ENCODE measurements around the gene SCAP. TPM values are rescaled to one million over a fixed set of nuclear protein-coding genes. Genes with fewer than 3 reads are reported as not detected.

Gene SCAP
- total and polyA plus RNA-seq, 2 of the 4 experiments (the other 2 are of a cell fraction): 25.3 to 34.6 TPM

DNA sequence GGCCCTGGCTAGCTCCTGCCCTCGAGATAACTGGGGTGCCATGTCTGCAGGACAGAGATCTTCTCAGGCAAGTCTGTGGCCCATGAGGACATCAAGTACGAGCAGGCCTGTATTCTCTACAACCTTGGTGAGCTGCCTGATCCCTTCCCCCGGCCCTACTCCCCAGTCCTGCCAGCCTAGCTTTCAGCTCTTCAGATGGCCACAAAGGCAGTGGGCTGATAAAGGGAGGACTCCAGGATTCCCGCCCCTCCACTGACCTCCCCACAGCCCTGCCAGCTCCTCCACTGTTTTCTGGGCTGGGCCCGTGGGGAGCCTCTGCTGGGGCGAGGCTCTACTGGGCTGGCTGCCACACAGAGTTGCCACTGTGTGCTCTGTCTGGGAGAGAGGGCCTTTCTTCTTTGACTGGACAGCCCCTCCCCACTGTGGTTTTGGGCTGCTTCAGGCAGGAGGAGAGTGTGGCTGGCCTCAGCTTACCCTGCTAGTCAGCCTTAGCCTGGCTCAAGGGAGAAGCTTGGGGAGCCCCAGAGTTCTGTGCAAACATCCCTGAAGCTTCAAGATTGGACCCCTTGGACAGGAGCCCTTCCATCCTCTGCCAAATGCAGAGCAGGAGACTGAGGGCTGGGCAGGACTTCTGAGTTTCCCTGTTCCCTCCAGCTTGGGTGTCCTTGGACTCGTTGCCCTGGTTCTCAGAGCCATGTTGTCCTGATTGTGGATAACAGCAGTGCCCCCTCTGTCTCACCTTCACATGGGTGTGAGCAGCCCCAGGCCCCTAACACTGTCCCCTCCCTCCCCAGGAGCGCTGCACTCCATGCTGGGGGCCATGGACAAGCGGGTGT is 70.6 kb downstream of the SCAP start:
- Histone ChIP-seq H3K27ac (ENCODE audit: insufficient read depth, low read length) (no peak overlapping the region), H2BK120ac (ENCODE audit: low read depth, low read length) (no peak overlapping the region), H3K79me1 (ENCODE audit: low read depth in 1 of 2, low read length in 2 of 2) (peaks cover 19 to 43% of the 10 kb centered on the region in 2 experiments), H3K9me1 (ENCODE audit: insufficient read depth, low read length) (peaks cover 21% of the 10 kb centered on the region), H4K91ac (ENCODE audit: insufficient read depth, low read depth, low read length) (no peak overlapping the region), H2AFZ (replicated peaks; ENCODE audit: low read length, poor library complexity) (no peak overlapping the region), H2BK20ac (ENCODE audit: low read depth, low read length) (no peak overlapping the region), H3K4me3 (ENCODE audit: insufficient read depth, low read depth, low read length) (no peak overlapping the region), H3K4me2 (ENCODE audit: low read depth, low read length) (no peak overlapping the region), H2AK5ac (ENCODE audit: low read depth, low read length) (peak overlapping the region; percentile 39; the same call in 1 of the 2 replicates), H2AK9ac (replicated peaks; ENCODE audit: low read depth, low read length, poor library complexity) (peak overlapping the region; percentile 21), H3K56ac (ENCODE audit: extremely low read depth, insufficient read depth, low read length) (no peak overlapping the region), H3K23ac (ENCODE audit: low read depth, low read length) (no peak overlapping the region), H3K36me3 (ENCODE audit: control insufficient read depth, insufficient read depth, low read length) (peaks cover 43% of the 10 kb centered on the region; the same call in 1 of the 2 replicates), H3K18ac (ENCODE audit: low read depth, low read length) (no peak overlapping the region), H3K9ac (ENCODE audit: low read depth, low read length) (no peak overlapping the region), H2BK15ac (ENCODE audit: low read depth, low read length) (no peak overlapping the region), H4K5ac (ENCODE audit: low read depth, low read length) (no peak overlapping the region), H4K8ac (ENCODE audit: low read depth in 2 of 2, low read length in 2 of 2) (no peak overlapping the region), H4K20me1 (ENCODE audit: insufficient read depth, low read length) (peaks cover 40% of the 10 kb centered on the region), H3K4ac (ENCODE audit: low read depth, low read length) (peak overlapping the region; percentile 35; the same call in 1 of the 2 replicates), H3K27me3 (ENCODE audit: control insufficient read depth, insufficient read depth, low read length) (no peaks in the 10 kb centered on the region), H3K14ac (replicated peaks; ENCODE audit: low read depth, low read length) (peak overlapping the region; percentile 8; the same call in 1 of the 2 replicates), H3K4me1 (ENCODE audit: control insufficient read depth, insufficient read depth, low read length) (peaks cover 11% of the 10 kb centered on the region; the same call in 1 of the 2 replicates), H3K9me3 (ENCODE audit: control insufficient read depth, insufficient read depth, low read length) (no peaks in the 10 kb centered on the region), H2BK5ac (ENCODE audit: low read depth, low read length, poor library complexity, severe bottlenecking) (no peak overlapping the region)
- CTCF ChIA-PET: interaction anchor here (1.4 kb wide), 1 partner anchor 10 kb away, joined by 4 read pairs; no protein-coding TSS in a partner anchor
- BruUV-seq (replicated peaks): no TSS peak
- intact Hi-C loops (cut with micrococcal nuclease) (no loop called here), dilution Hi-C loops (cut with HindIII; ENCODE audit: low sequenced_read_pairs, unreplicated experiment) (no loop called here), in situ Hi-C loops (cut with MboI; ENCODE audit: low sequenced_read_pairs) (no loop called here)
- POLR2A ChIA-PET (ENCODE audit: unreplicated experiment): no interaction called here
- DNase-seq (no peak), ATAC-seq (ENCODE audit: low read depth) (peak; percentile 75)
- no peak for TF ChIP-seq CHD1 (IDR thresholded peaks at IDR 0.05; ENCODE audit: low read depth, low read length)
- TF ChIP-seq, protein P1, sequence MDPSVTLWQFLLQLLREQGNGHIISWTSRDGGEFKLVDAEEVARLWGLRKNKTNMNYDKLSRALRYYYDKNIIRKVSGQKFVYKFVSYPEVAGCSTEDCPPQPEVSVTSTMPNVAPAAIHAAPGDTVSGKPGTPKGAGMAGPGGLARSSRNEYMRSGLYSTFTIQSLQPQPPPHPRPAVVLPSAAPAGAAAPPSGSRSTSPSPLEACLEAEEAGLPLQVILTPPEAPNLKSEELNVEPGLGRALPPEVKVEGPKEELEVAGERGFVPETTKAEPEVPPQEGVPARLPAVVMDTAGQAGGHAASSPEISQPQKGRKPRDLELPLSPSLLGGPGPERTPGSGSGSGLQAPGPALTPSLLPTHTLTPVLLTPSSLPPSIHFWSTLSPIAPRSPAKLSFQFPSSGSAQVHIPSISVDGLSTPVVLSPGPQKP (IDR thresholded peaks at IDR 0.05; ENCODE audit: borderline replicate concordance, low read depth, low read length): no peak
- WGBS, 2 experiments (ENCODE audit: extremely low coverage in 2 of 2, insufficient read length in 1 of 2): 76% methylated on average over 2 of the region's 9 CpGs; no CpG with 5 or more reads in 1 of the 2 experiments

Data from IMR-90 (cell line).